Measurements from ENCODE around the gene MSH4. TPM values are rescaled to one million over a fixed set of nuclear protein-coding genes. Genes with fewer than 3 reads are reported as not detected.

MSH4 gene
- total RNA-seq, 1 donor from 2014 or later = 0.20 TPM

- peaks cover 19% of the 10 kb centered on the region for H3K36me3 Mint-ChIP-seq (ENCODE audit: low read depth)
- peak; percentile 96 for DNase-seq (ENCODE audit: low spot score)
- no peaks in the 10 kb centered on the region for H3K27me3 Mint-ChIP-seq (ENCODE audit: low read depth)
- peak within 1 kb of the TSS; percentile 95 for H3K4me3 Mint-ChIP-seq (ENCODE audit: unreplicated experiment)
- peak within 1 kb of the TSS; percentile 98 for H3K27ac Mint-ChIP-seq (ENCODE audit: unreplicated experiment)
- TF ChIP-seq, protein P1, sequence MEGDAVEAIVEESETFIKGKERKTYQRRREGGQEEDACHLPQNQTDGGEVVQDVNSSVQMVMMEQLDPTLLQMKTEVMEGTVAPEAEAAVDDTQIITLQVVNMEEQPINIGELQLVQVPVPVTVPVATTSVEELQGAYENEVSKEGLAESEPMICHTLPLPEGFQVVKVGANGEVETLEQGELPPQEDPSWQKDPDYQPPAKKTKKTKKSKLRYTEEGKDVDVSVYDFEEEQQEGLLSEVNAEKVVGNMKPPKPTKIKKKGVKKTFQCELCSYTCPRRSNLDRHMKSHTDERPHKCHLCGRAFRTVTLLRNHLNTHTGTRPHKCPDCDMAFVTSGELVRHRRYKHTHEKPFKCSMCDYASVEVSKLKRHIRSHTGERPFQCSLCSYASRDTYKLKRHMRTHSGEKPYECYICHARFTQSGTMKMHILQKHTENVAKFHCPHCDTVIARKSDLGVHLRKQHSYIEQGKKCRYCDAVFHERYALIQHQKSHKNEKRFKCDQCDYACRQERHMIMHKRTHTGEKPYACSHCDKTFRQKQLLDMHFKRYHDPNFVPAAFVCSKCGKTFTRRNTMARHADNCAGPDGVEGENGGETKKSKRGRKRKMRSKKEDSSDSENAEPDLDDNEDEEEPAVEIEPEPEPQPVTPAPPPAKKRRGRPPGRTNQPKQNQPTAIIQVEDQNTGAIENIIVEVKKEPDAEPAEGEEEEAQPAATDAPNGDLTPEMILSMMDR (IDR thresholded peaks at IDR 0.05) = no peak
- H3K4me1 Mint-ChIP-seq (ENCODE audit: low read depth) = peaks cover 57% of the 10 kb centered on the region
- H3K9me3 Mint-ChIP-seq (ENCODE audit: low read depth) = peaks cover 2% of the 10 kb centered on the region
Observed at GRCh38 chr1:75785983-75786853, 10.5 kb upstream of the MSH4 start, which contains the start of gene RABGGTB. Gene RABGGTB (plus strand): TSS chr1:75786256. CDS start chr1:75786272, 16 bp downstream.

DNA sequence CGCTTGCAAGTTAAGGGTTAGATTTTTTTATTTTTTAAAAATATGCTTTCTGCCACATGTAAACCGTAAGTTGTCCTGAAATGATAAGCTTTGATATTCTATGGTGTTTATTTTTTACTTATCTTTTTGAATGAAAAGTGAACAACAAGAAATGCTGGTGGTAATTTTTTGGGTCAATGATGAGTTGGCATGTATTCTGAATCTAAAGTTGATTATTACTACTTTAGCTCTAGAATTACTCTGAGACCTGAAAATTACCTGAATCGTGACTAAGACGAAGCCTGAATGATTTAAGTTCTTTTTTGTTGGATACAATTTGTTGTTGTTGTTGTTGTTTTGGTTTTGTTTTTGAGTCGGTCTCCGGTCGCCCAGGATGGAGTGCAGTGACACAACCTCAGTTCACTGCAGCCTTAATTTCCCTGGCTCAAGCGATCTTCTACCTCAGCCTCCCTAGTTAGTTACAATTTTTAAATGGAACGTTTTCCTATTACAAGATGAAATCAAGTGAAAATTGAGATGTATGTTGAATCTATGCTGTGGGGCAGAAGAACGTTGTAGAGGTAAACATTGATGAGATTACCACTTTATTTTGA is 9.7 kb upstream of the MSH4 start:
- Mint-ChIP-seq H3K9me3 (ENCODE audit: low read depth) (no peaks in the 10 kb centered on the region), H3K4me1 (ENCODE audit: low read depth) (peaks cover 64% of the 10 kb centered on the region), H3K27me3 (ENCODE audit: low read depth) (no peaks in the 10 kb centered on the region), H3K27ac (ENCODE audit: unreplicated experiment) (peak overlapping the region; percentile 98), H3K4me3 (ENCODE audit: unreplicated experiment) (peak overlapping the region; percentile 95), H3K36me3 (ENCODE audit: low read depth) (peaks cover 25% of the 10 kb centered on the region)
- DNase-seq (ENCODE audit: low spot score) = no peak
- TF ChIP-seq, protein P1 (IDR thresholded peaks at IDR 0.05) = no peak

DNA sequence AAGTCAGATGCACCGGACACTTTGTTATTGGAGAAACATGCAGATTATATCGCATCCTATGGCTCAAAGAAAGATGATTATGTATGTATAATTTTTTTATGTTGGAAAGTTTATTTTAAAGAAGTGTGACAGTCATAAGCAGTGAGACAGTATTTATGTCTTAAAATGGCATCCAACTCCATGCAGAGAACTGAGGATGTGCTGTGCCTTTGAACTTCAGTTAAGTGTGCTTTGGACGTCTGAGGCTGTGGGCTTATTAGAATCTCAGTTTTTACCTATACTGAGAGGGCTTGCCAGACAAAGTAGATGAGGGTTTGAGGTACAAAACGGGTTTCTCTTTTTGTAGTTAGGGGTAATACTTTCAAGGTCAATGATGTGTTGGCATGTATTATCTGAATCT is 9.2 kb upstream of the MSH4 start:
- Mint-ChIP-seq H3K4me1 (ENCODE audit: low read depth) (peaks cover 64% of the 10 kb centered on the region), H3K4me3 (ENCODE audit: unreplicated experiment) (peak overlapping the region; percentile 95), H3K9me3 (ENCODE audit: low read depth) (no peaks in the 10 kb centered on the region), H3K36me3 (ENCODE audit: low read depth) (peaks cover 27% of the 10 kb centered on the region), H3K27ac (ENCODE audit: unreplicated experiment) (peak overlapping the region; percentile 98), H3K27me3 (ENCODE audit: low read depth) (no peaks in the 10 kb centered on the region)
- DNase-seq (ENCODE audit: low spot score) = no peak
- TF ChIP-seq, protein P1 (IDR thresholded peaks at IDR 0.05) = no peak

DNA sequence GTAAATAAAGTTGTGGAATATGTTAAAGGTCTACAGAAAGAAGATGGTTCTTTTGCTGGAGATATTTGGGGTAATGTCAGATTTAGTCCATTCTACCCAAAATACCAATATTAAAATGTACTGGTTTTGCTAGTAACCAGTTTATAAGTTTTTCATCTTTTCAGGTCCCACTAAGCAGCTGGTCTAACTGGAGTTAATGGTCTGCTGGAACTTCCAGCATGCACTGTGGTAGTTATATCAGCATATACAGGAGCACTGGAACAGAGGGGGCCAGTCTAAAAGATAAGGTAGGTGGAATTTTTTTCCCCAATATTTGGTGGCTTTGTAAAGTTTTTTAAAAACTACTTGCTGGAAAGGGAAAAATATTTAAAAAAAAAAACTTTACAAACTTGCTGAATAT is 6.7 kb upstream of the MSH4 start:
- Mint-ChIP-seq H3K9me3 (ENCODE audit: low read depth) (no peaks in the 10 kb centered on the region), H3K36me3 (ENCODE audit: low read depth) (peaks cover 44% of the 10 kb centered on the region), H3K27me3 (ENCODE audit: low read depth) (no peaks in the 10 kb centered on the region), H3K27ac (ENCODE audit: unreplicated experiment) (peak overlapping the region; percentile 79), H3K4me3 (ENCODE audit: unreplicated experiment) (peak overlapping the region; percentile 20), H3K4me1 (ENCODE audit: low read depth) (peaks cover 70% of the 10 kb centered on the region)
- TF ChIP-seq, protein P1 (IDR thresholded peaks at IDR 0.05) = no peak
- no peak for DNase-seq (ENCODE audit: low spot score)

GRCh38 chr1:75791022-75791421 is 5.7 kb upstream of the MSH4 start:
- Mint-ChIP-seq H3K27ac (ENCODE audit: unreplicated experiment) (peak overlapping the region; percentile 79), H3K4me1 (ENCODE audit: low read depth) (peaks cover 63% of the 10 kb centered on the region), H3K36me3 (ENCODE audit: low read depth) (peaks cover 49% of the 10 kb centered on the region), H3K4me3 (ENCODE audit: unreplicated experiment) (no peak overlapping the region), H3K27me3 (ENCODE audit: low read depth) (no peaks in the 10 kb centered on the region), H3K9me3 (ENCODE audit: low read depth) (no peaks in the 10 kb centered on the region)
- TF ChIP-seq, protein P1 (IDR thresholded peaks at IDR 0.05) = no peak
- DNase-seq (ENCODE audit: low spot score) = no peak
